ENCODE data around the gene PRR30.
"Not testable (repeated sequence)": the region's sequence is repeated elsewhere in the genome, so short reads cannot be mapped to it uniquely, and the experiment has no call there.

Gene PRR30

GRCh38 chr2:27177441-27178351 is 38.5 kb upstream of the PRR30 start:
- Histone ChIP-seq H3K27ac (replicated peaks) (no peak overlapping the region), H3K27me3 (ENCODE audit: insufficient read depth, poor library complexity, severe bottlenecking) (no peaks in the 10 kb centered on the region), H3K4me3 (replicated peaks; ENCODE audit: insufficient read depth, low read length) (no peak overlapping the region)
- DNase-seq (ENCODE audit: low read depth in 1 of 2, low spot score in 1 of 2), result no peak
- TF ChIP-seq CTCF (IDR thresholded peaks at IDR 0.05; ENCODE audit: insufficient read depth, low read length), result no peak
- TF ChIP-seq REST (IDR thresholded peaks at IDR 0.05; ENCODE audit: insufficient replicate concordance, low read depth), result no peak
- TF ChIP-seq SPI1 (IDR thresholded peaks at IDR 0.05; ENCODE audit: borderline replicate concordance, low read depth), result no peak

GRCh38 chr2:27175781-27176180 is 36.6 kb upstream of the PRR30 start:
- H3K27ac ChIP-seq (replicated peaks), result not testable (repeated sequence)

DNA sequence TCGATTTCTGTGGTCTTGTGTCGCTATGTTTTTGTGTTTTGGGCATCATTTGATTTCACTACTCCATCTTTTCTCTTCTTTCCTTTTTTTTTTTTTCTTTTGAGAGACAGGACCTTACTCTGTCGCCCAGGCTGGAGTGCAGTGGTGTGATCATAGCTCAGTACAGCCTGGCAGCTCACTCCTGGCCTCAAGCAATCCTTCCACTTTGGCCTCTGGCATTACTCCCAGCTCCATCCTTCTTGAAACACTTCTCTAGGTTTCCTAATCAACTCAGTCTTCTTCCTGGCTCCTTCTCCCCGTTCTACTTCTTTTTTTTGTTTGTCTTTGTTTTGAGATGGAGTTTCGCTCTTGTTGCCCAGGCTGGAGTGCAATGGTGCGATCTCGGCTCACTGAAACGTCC is 36.1 kb upstream of the PRR30 start:
- no peak overlapping the region for H3K27ac ChIP-seq (replicated peaks)
- H3K4me3 ChIP-seq (replicated peaks; ENCODE audit: insufficient read depth, low read length), result no peak overlapping the region
- TF ChIP-seq SPI1 (IDR thresholded peaks at IDR 0.05; ENCODE audit: borderline replicate concordance, low read depth), result no peak
- no peak for TF ChIP-seq CTCF (IDR thresholded peaks at IDR 0.05; ENCODE audit: insufficient read depth, low read length)
- no peak for TF ChIP-seq REST (IDR thresholded peaks at IDR 0.05; ENCODE audit: insufficient replicate concordance, low read depth)
- TF ChIP-seq GABPA (IDR thresholded peaks at IDR 0.05; ENCODE audit: low read depth), result no peak
- no peak for TF ChIP-seq POLR2AphosphoS5 (IDR thresholded peaks at IDR 0.05; ENCODE audit: low read depth)
- H3K27me3 ChIP-seq (ENCODE audit: insufficient read depth, poor library complexity, severe bottlenecking), result peaks cover 4% of the 10 kb centered on the region
- DNase-seq (ENCODE audit: low read depth in 1 of 2, low spot score in 1 of 2), result no peak

More at GRCh38 chr2:27175781-27176180, 36.6 kb upstream of the PRR30 start:
- H3K4me3 ChIP-seq (replicated peaks; ENCODE audit: insufficient read depth, low read length); H3K27me3 ChIP-seq (ENCODE audit: insufficient read depth, poor library complexity, severe bottlenecking); DNase-seq (ENCODE audit: low read depth in 1 of 2, low spot score in 1 of 2): not testable (repeated sequence)

- no peak for DNase-seq (ENCODE audit: low read depth in 1 of 2, low spot score in 1 of 2)
- Histone ChIP-seq H3K27me3 (ENCODE audit: insufficient read depth, poor library complexity, severe bottlenecking) (peaks cover 4% of the 10 kb centered on the region), H3K27ac (replicated peaks) (no peak overlapping the region), H3K4me3 (replicated peaks; ENCODE audit: insufficient read depth, low read length) (no peak overlapping the region)
- no peak for TF ChIP-seq POLR2AphosphoS5 (IDR thresholded peaks at IDR 0.05; ENCODE audit: low read depth)
- no peak for TF ChIP-seq SPI1 (IDR thresholded peaks at IDR 0.05; ENCODE audit: borderline replicate concordance, low read depth)
- TF ChIP-seq CTCF (IDR thresholded peaks at IDR 0.05; ENCODE audit: insufficient read depth, low read length), result no peak
- TF ChIP-seq GABPA (IDR thresholded peaks at IDR 0.05; ENCODE audit: low read depth), result no peak
- no peak for TF ChIP-seq REST (IDR thresholded peaks at IDR 0.05; ENCODE audit: insufficient replicate concordance, low read depth)
These were observed 35.4 kb upstream of the PRR30 start for GRCh38 chr2:27174638-27175037.

All from HL-60 (cell line).